Mesenchymal stem cell (in vitro differentiated cells and primary cell): Measurements from ENCODE around the gene BICRAL.
"Not testable (repeated sequence)": the region's sequence is repeated elsewhere in the genome, so short reads cannot be mapped to it uniquely, and the experiment has no call there.

Experiments used
- DNase-seq: peaks from one replicate; pipeline ENCODE4 v3.0.0-alpha.2; 2013
- H2AFZ ChIP-seq: one replicate; pipeline ENCODE4 v1.6.1; 2013; ENCODE audit warnings: low read depth, mild to moderate bottlenecking, control low read depth, inconsistent platforms, low read length, moderate library complexity
- H2AK5ac ChIP-seq: 2 replicates; pipeline ENCODE4 v1.6.1; 2013; ENCODE audit warnings: low read length, moderate library complexity, mild to moderate bottlenecking, inconsistent platforms; ENCODE audit not compliant: severe bottlenecking
- H2BK120ac ChIP-seq: one replicate; pipeline ENCODE4 v1.6.1; 2013; ENCODE audit warnings: low read depth, mild to moderate bottlenecking, inconsistent platforms, low read length, moderate library complexity
- H2BK12ac ChIP-seq, 2 experiments: one replicate each; pipeline ENCODE4 v1.6.1; 2013; ENCODE audit warnings: inconsistent platforms in 2 of 2, low read length in 2 of 2, mild to moderate bottlenecking in 2 of 2, moderate library complexity in 2 of 2, control low read depth in 1 of 2
- H2BK15ac ChIP-seq: one replicate; pipeline ENCODE4 v1.6.1; 2013; ENCODE audit warnings: mild to moderate bottlenecking, low read depth, inconsistent platforms; ENCODE audit not compliant: poor library complexity, severe bottlenecking
- H2BK5ac ChIP-seq: 2 replicates; pipeline ENCODE4 v1.6.1; 2013; ENCODE audit warnings: low read depth, mild to moderate bottlenecking, low read length, control low read depth, inconsistent platforms; ENCODE audit not compliant: poor library complexity, severe bottlenecking
- H3K14ac ChIP-seq, 2 experiments: one replicate each; pipeline ENCODE4 v1.6.1; 2013; ENCODE audit warnings: inconsistent platforms in 2 of 2, low read length in 2 of 2, control low read depth in 1 of 2, mild to moderate bottlenecking in 1 of 2, moderate library complexity in 1 of 2
- H3K18ac ChIP-seq, 2 experiments: one replicate each; pipeline ENCODE4 v1.6.1; 2013; ENCODE audit warnings: inconsistent platforms in 2 of 2, low read length in 2 of 2, control low read depth in 1 of 2, low read depth in 1 of 2, mild to moderate bottlenecking in 1 of 2
- H3K23ac ChIP-seq, 2 experiments: one replicate each; pipeline ENCODE4 v1.6.1; 2013; ENCODE audit warnings: inconsistent platforms in 2 of 2, low read length in 2 of 2, mild to moderate bottlenecking in 2 of 2, moderate library complexity in 2 of 2, control low read depth in 1 of 2
- H3K27ac ChIP-seq: 2 replicates; pipeline ENCODE4 v1.5.1; 2013; ENCODE audit warnings: mild to moderate bottlenecking, moderate library complexity, low read length, control low read depth, inconsistent platforms; ENCODE audit not compliant: poor library complexity, severe bottlenecking
- H3K27me3 ChIP-seq, 2 experiments: 2 replicates each; pipeline versions ENCODE4 v1.6.1 to v1.7.0; 2013; ENCODE audit warnings: low read length in 2 of 2, mild to moderate bottlenecking in 2 of 2, moderate library complexity in 2 of 2, control low read depth in 1 of 2, inconsistent platforms in 1 of 2; ENCODE audit not compliant: control insufficient read depth in 1 of 2, insufficient read depth in 1 of 2
- H3K36me3 ChIP-seq, 2 experiments: 2 replicates each; pipeline versions ENCODE4 v1.6.1 to v1.7.0; 2013; ENCODE audit warnings: low read length in 2 of 2, control low read depth in 1 of 2, inconsistent platforms in 1 of 2, low read depth in 1 of 2, mild to moderate bottlenecking in 1 of 2; ENCODE audit not compliant: insufficient read depth in 2 of 2, control insufficient read depth in 1 of 2
- H3K4ac ChIP-seq, 2 experiments: one replicate each; pipeline ENCODE4 v1.6.1; 2013; ENCODE audit warnings: inconsistent platforms in 2 of 2, low read length in 2 of 2, mild to moderate bottlenecking in 2 of 2, moderate library complexity in 2 of 2, control low read depth in 1 of 2, low read depth in 1 of 2
- H3K4me1 ChIP-seq: 2 replicates; pipeline ENCODE4 v1.6.1; 2013; ENCODE audit warnings: low read depth, low read length, control low read depth; ENCODE audit not compliant: control insufficient read depth, insufficient read depth
- H3K4me2 ChIP-seq: 2 replicates; pipeline ENCODE4 v1.6.1; 2013; ENCODE audit warnings: low read length, mild to moderate bottlenecking, inconsistent platforms; ENCODE audit not compliant: poor library complexity, severe bottlenecking
- H3K4me3 ChIP-seq, 2 experiments: 2 replicates each; pipeline versions ENCODE4 v1.5.1 to v1.7.0; 2013; ENCODE audit warnings: low read length in 2 of 2, mild to moderate bottlenecking in 2 of 2, control low read depth in 1 of 2, low read depth in 1 of 2; ENCODE audit not compliant: insufficient read depth in 1 of 2
- H3K79me1 ChIP-seq: replicated peaks from 2 replicates; pipeline ENCODE4 v1.6.1; 2013; ENCODE audit warnings: mild to moderate bottlenecking, control low read depth, low read length, inconsistent platforms; ENCODE audit not compliant: poor library complexity, severe bottlenecking
- H3K9ac ChIP-seq: 2 replicates; pipeline ENCODE4 v1.7.0; 2013; ENCODE audit warnings: mild to moderate bottlenecking, low read length, moderate library complexity
- H3K9me3 ChIP-seq: 2 replicates; pipeline ENCODE4 v1.7.0; 2013; ENCODE audit warnings: mild to moderate bottlenecking, low read length; ENCODE audit not compliant: control insufficient read depth
- H4K8ac ChIP-seq: one replicate; pipeline ENCODE4 v1.6.1; 2013; ENCODE audit warnings: inconsistent platforms, mild to moderate bottlenecking, low read length, moderate library complexity
- H4K91ac ChIP-seq: one replicate; pipeline ENCODE4 v1.6.1; 2013; ENCODE audit warnings: mild to moderate bottlenecking, low read length, inconsistent platforms
- WGBS: methylation state at CpG from one replicate; pipeline ENCODE4 v1.1.7; 2013; ENCODE audit warnings: mixed read lengths; 5-methylcytosine and 5-hydroxymethylcytosine counted together

The BICRAL gene

DNA sequence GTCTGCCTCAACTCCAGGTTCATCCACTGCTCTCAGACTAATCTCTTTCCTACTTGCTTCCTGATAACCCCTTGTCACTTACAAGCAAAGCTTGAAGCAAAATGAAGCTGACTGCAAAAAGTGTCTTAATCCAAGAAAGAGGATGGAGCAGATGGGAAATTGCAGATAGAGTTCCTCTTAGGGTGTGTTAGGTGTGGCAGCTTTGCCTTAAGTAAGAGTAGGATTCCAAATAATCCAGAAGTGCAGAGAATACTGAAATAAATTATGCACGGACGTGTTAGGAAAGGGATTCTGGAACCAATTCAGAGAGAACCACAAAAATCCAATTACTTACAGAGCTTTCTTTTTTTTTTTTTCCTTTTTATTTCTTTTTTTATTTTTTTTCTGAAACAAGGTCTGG lies 91.5 kb downstream of the BICRAL start:
- Histone ChIP-seq H3K18ac (no peak overlapping the region), H3K27ac (no peak overlapping the region), H3K14ac (no peak overlapping the region), H3K23ac (no peak overlapping the region), H4K91ac (no peak overlapping the region), H3K4me2 (no peak overlapping the region), H3K36me3 (peaks cover 3 to 15% of the 10 kb centered on the region in 2 experiments), H3K4me3 (no peak overlapping the region), H2BK12ac (no peak overlapping the region), H2BK120ac (no peak overlapping the region), H2BK5ac (no peak overlapping the region), H3K9ac (no peak overlapping the region), H3K4ac (no peak overlapping the region), H3K4me1 (peaks cover 2% of the 10 kb centered on the region), H3K79me1 (no peaks in the 10 kb centered on the region), H2AK5ac (no peak overlapping the region), H3K27me3 (no peaks in the 10 kb centered on the region), H3K9me3 (no peaks in the 10 kb centered on the region), H4K8ac (no peak overlapping the region), H2BK15ac (no peak overlapping the region), H2AFZ (no peak overlapping the region)
- no peak for DNase-seq
- 90% methylated on average over 2 of the region's 2 CpGs for WGBS

DNA sequence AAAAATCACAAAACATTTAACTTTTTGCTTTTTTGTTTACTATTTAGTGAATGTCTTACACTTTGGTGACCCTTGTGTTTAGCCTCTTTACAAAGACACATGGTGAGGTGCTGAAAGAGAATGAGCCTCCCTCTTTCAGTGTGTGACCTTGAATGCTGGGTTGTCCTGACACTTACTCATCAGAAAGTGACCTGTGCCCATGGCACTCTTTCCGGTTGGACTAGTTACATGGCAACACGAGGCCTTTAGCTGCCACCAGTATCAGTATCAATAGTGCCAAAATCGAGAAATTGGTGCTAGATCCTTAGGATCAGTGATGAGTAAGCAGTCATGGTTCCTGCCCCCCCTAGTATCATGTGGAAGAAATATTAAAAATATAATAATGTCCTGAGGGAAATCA lies 95.8 kb downstream of the BICRAL start:
- Histone ChIP-seq H2AK5ac (no peak overlapping the region), H2AFZ (no peak overlapping the region), H2BK15ac (no peak overlapping the region), H2BK12ac (peak overlapping the region in 1 of 2 experiments; percentile 12), H3K4me1 (peaks cover 6% of the 10 kb centered on the region), H3K79me1 (peaks cover 1% of the 10 kb centered on the region), H4K91ac (no peak overlapping the region), H3K23ac (no peak overlapping the region), H3K18ac (no peak overlapping the region), H3K27ac (no peak overlapping the region), H3K4me2 (no peak overlapping the region), H3K9ac (peak overlapping the region; percentile 64), H4K8ac (no peak overlapping the region), H3K9me3 (no peaks in the 10 kb centered on the region), H3K27me3 (no peaks in the 10 kb centered on the region), H3K4ac (no peak overlapping the region), H2BK120ac (no peak overlapping the region), H3K14ac (no peak overlapping the region), H3K36me3 (peaks cover 10% of the 10 kb centered on the region in 2 experiments), H2BK5ac (no peak overlapping the region), H3K4me3 (no peak overlapping the region)
- no peak for DNase-seq
- 86% methylated on average over 2 of the region's 3 CpGs for WGBS

DNA sequence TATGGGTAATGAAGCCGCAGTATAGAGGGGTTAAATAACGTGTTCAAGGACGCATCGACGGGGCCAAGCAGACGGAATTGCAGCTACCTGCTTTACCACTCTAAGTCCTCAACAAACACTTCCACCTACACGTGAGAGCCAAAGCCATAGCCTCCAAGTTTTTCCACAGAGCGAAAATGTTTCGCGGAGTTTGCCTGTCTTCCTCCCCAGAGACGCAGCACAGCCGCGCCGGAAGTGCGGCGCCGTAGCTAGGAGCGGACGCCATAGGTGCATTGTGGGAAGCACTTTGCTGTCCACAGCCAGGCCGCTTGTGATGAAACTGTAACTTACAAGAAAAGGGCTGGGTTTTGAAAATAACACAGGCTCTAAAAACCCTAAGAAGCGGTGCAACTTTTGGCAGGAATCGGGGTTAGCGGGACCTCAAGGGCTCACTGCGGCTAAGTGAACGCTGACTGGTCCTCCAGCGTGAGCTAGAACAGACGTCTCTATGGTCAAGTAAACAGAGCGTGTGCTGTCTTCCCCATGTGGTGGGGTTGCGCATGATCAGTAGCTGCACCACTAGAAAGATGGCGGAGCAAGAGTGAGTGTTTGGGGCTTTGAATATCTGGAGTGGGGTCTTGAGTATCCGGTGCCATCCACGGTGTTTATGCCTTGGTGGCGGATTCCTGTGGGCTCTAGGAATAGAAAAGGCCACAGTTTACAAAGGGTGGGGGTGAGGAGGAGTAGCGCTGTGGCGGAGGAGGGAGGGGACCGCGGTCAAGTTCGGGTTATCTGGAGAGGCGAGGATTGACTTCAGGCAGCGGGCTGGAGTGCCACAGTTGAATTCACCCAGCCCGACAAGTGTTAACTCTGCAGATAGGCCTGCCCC lies 97.8 kb downstream of the BICRAL start, which contains the start of gene RPL7L1:
RPL7L1 (plus strand) TSS at position 245 of the 868 bp plus-strand sequence; CDS start at position 540, 295 bp downstream.
- Histone ChIP-seq H2BK15ac (no peak within 1 kb of the TSS), H3K18ac (peak within 1 kb of the TSS; percentile 95 to 98), H3K27me3 (no peaks in the 10 kb centered on the region), H3K4me3 (peak within 1 kb of the TSS; percentile 76 to 91), H3K27ac (peak within 1 kb of the TSS; percentile 74), H3K36me3 (peaks cover 21 to 29% of the 10 kb centered on the region in 2 experiments), H3K79me1 (peaks cover 5% of the 10 kb centered on the region), H3K4me1 (peaks cover 8% of the 10 kb centered on the region), H3K9me3 (no peaks in the 10 kb centered on the region), H2AFZ (peak within 1 kb of the TSS; percentile 78), H4K8ac (peak within 1 kb of the TSS; percentile 100), H2AK5ac (peak within 1 kb of the TSS; percentile 97), H3K14ac (peak within 1 kb of the TSS; percentile 90 to 99), H2BK12ac (no peak within 1 kb of the TSS), H3K4me2 (peak within 1 kb of the TSS; percentile 66), H2BK5ac (peak within 1 kb of the TSS; percentile 99), H4K91ac (peak within 1 kb of the TSS; percentile 93), H3K9ac (peak within 1 kb of the TSS; percentile 96), H3K4ac (peak within 1 kb of the TSS; percentile 96 to 98), H2BK120ac (no peak within 1 kb of the TSS), H3K23ac (peak within 1 kb of the TSS in 1 of 2 experiments; percentile 79)
- DNase-seq: peak; percentile 96
- WGBS: 3% methylated on average over 41 of the region's 41 CpGs

DNA sequence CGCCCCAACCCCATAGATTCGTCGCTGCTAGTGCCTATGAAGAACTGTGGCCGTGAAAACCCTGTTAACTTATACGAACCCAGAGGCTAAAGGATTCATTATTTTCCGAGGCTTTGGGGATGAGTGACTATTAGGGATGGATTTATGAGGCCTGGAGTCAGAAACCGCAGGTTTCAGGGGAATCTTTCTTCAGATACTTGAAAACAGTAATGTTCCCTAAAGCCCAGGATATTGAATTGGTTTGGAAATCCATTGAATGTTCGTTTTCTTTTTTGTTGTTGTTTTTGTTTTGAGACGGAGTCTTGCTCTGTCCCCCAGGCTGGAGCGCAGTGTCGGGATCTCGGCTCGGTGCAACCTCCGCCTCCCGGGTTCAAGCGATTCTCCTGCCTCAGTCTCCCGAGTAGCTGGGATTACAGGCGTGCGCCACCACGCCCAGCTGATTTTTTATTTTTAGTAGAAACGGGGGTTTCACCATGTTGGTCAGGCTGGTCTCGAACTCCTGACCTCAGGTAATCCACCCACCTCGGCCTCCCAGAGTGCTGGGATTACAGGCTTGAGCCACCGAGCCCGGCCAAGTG lies 98.5 kb downstream of the BICRAL start:
- not testable (repeated sequence) for H3K4me1 ChIP-seq, H2BK12ac ChIP-seq, H3K79me1 ChIP-seq, H2BK120ac ChIP-seq, H3K27me3 ChIP-seq, H2BK15ac ChIP-seq, H3K9me3 ChIP-seq, DNase-seq
- Histone ChIP-seq H3K14ac (peak overlapping the region; percentile 38 to 99), H2BK5ac (peak overlapping the region; percentile 99), H3K27ac (peak overlapping the region; percentile 74), H2AFZ (peak overlapping the region; percentile 66), H3K4ac (peak overlapping the region; percentile 69 to 89), H3K4me3 (peak overlapping the region; percentile 76 to 91), H4K91ac (peak overlapping the region; percentile 65), H4K8ac (peak overlapping the region; percentile 98), H3K23ac (peak overlapping the region in 1 of 2 experiments; percentile 79), H2AK5ac (peak overlapping the region; percentile 97), H3K36me3 (peaks cover 29 to 36% of the 10 kb centered on the region in 2 experiments), H3K9ac (peak overlapping the region; percentile 96), H3K4me2 (peak overlapping the region; percentile 66), H3K18ac (peak overlapping the region; percentile 91)
- WGBS: 26% methylated on average over 25 of the region's 25 CpGs
